ENCODE results near the gene LPGAT1.

DNA sequence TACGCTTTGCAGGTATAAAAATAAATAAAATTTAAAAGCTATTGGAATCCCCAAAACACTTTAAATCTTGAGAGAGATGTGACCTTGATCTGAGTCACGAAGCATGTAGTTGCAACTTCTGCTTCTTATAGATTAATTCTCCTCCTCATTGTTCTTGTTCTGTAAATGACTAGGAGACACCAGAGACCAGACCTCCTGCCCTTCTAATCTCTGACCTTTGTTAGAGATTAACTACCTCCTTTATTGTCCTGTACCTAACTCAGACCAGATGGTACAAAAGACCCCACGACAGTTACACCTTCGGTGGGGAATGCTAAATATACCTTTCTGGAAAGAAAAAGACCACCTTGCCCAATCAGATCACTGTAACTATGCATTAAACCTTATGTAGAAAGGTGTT is 78.2 kb downstream of the LPGAT1 start:
- TF ChIP-seq POLR2A (IDR thresholded peaks at IDR 0.05) = no peak
- TF ChIP-seq CTCF (IDR thresholded peaks at IDR 0.05) = no peak
- TF ChIP-seq POLR2AphosphoS5 (IDR thresholded peaks at IDR 0.05) = no peak
